ENCODE measurements around the gene VPS39.
"Not testable (repeated sequence)": the region's sequence is repeated elsewhere in the genome, so short reads cannot be mapped to it uniquely, and the experiment has no call there.

The VPS39 gene

GRCh38 chr15:42231088-42231487 is 23.0 kb upstream of the VPS39 start:
- H3K4me3 ChIP-seq (ENCODE audit: low read length) = no peak overlapping the region
- DNase-seq (ENCODE audit: low read depth) = no peak
- TF ChIP-seq CTCF (conservative IDR thresholded peaks at IDR 0.05; ENCODE audit: low read depth, low read length) = no peak

GRCh38 chr15:42228981-42229380 is 20.9 kb upstream of the VPS39 start:
- not testable (repeated sequence) for H3K4me3 ChIP-seq (ENCODE audit: low read length); DNase-seq (ENCODE audit: low read depth)

- DNase-seq (ENCODE audit: low read depth) = no peak
- H3K4me3 ChIP-seq (ENCODE audit: low read length) = no peak overlapping the region
- no peak for TF ChIP-seq CTCF (conservative IDR thresholded peaks at IDR 0.05; ENCODE audit: low read depth, low read length)
Measured at GRCh38 chr15:42228036-42228435, 19.9 kb upstream of the VPS39 start.

- DNase-seq (ENCODE audit: low read depth) = no peak
- no peak overlapping the region for H3K4me3 ChIP-seq (ENCODE audit: low read length)
- no peak for TF ChIP-seq CTCF (conservative IDR thresholded peaks at IDR 0.05; ENCODE audit: low read depth, low read length)
Measured at GRCh38 chr15:42226648-42227047, 18.5 kb upstream of the VPS39 start.

GRCh38 chr15:42220216-42220615 is 12.1 kb upstream of the VPS39 start:
- no peak for TF ChIP-seq CTCF (conservative IDR thresholded peaks at IDR 0.05; ENCODE audit: low read depth, low read length)
- no peak overlapping the region for H3K4me3 ChIP-seq (ENCODE audit: low read length)
- DNase-seq (ENCODE audit: low read depth) = no peak

GRCh38 chr15:42218953-42219592 is 11.0 kb upstream of the VPS39 start:
- no peak for DNase-seq (ENCODE audit: low read depth)
- H3K4me3 ChIP-seq (ENCODE audit: low read length) = no peak overlapping the region
- TF ChIP-seq CTCF (conservative IDR thresholded peaks at IDR 0.05; ENCODE audit: low read depth, low read length) = no peak

GRCh38 chr15:42217568-42217967 is 9.5 kb upstream of the VPS39 start:
- DNase-seq (ENCODE audit: low read depth) = no peak
- no peak overlapping the region for H3K4me3 ChIP-seq (ENCODE audit: low read length)
- TF ChIP-seq CTCF (conservative IDR thresholded peaks at IDR 0.05; ENCODE audit: low read depth, low read length) = no peak

Data from retinal pigment epithelial cell (primary cell).